ENCODE measurements around the gene TTC3.

TTC3 gene

DNA sequence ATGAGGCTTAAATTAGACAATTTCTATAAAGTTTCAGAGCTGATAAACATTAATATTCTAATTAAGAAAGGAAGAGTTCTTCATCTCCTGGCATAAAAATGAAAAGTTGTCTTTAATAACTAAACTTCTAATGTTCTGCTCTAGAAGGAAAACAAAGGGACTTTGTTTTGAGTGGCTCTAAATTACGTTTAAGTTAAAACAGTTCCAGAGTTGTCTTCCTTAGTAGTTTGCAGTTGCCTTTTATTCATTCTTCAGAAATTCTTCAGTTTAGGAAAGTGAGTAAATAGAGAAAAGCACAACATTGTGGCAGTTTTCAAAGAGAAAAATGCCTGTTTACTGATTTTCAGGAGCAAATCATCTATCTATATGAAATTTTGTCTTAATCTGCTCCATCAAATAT, 86.9 kb downstream of the TTC3 start:
- Histone ChIP-seq H3K27me3 (ENCODE audit: low read depth, low read length) (no peaks in the 10 kb centered on the region), H2AFZ (ENCODE audit: low read depth, low read length) (no peak overlapping the region), H3K4me1 (ENCODE audit: low read length) (peaks cover 25% of the 10 kb centered on the region), H3K27ac (ENCODE audit: low read length) (peak overlapping the region; percentile 91), H4K20me1 (ENCODE audit: insufficient read depth, low read length) (no peaks in the 10 kb centered on the region), H3K36me3 (replicated peaks; ENCODE audit: low read depth, low read length) (peaks cover 36% of the 10 kb centered on the region), H3K4me3 (ENCODE audit: low read length) (no peak overlapping the region), H3K9ac (ENCODE audit: low read length) (peak overlapping the region; percentile 55; the same call in 1 of the 2 replicates), H3K9me3 (ENCODE audit: insufficient read depth, low read length) (no peaks in the 10 kb centered on the region), H3K79me2 (ENCODE audit: low read length) (no peaks in the 10 kb centered on the region), H3K4me2 (ENCODE audit: low read length) (peak overlapping the region; percentile 72)
- TF ChIP-seq, protein P1, sequence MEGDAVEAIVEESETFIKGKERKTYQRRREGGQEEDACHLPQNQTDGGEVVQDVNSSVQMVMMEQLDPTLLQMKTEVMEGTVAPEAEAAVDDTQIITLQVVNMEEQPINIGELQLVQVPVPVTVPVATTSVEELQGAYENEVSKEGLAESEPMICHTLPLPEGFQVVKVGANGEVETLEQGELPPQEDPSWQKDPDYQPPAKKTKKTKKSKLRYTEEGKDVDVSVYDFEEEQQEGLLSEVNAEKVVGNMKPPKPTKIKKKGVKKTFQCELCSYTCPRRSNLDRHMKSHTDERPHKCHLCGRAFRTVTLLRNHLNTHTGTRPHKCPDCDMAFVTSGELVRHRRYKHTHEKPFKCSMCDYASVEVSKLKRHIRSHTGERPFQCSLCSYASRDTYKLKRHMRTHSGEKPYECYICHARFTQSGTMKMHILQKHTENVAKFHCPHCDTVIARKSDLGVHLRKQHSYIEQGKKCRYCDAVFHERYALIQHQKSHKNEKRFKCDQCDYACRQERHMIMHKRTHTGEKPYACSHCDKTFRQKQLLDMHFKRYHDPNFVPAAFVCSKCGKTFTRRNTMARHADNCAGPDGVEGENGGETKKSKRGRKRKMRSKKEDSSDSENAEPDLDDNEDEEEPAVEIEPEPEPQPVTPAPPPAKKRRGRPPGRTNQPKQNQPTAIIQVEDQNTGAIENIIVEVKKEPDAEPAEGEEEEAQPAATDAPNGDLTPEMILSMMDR (IDR thresholded peaks at IDR 0.05; ENCODE audit: low read depth, low read length) = no peak
- no peak for TF ChIP-seq EZH2phosphoT487 (IDR thresholded peaks at IDR 0.05; ENCODE audit: low read depth)

DNA sequence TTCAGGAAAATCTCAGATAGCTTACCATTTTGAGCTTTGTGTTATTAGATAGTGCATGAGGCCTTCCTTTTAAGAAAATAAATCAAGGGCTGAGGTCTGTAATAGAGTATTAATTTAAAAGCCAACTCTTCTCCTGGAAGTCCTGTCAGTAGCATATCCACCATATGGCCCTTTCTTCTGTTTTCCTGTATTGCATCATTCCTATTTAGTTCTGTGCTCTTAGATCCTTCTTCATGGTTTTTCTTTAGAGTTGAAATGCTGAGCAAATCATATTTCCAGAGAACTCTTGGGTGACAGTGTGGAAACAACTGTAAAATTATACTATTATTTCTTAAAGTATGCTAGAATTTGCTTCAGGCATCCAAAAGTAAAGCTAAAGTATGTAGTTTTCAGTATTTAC, 91.7 kb downstream of the TTC3 start:
- Histone ChIP-seq H3K27ac (ENCODE audit: low read length) (no peak overlapping the region), H3K27me3 (ENCODE audit: low read depth, low read length) (no peaks in the 10 kb centered on the region), H3K4me1 (ENCODE audit: low read length) (peaks cover 16% of the 10 kb centered on the region), H3K9ac (ENCODE audit: low read length) (no peak overlapping the region), H3K79me2 (ENCODE audit: low read length) (no peaks in the 10 kb centered on the region), H3K9me3 (ENCODE audit: insufficient read depth, low read length) (no peaks in the 10 kb centered on the region), H4K20me1 (ENCODE audit: insufficient read depth, low read length) (no peaks in the 10 kb centered on the region), H2AFZ (ENCODE audit: low read depth, low read length) (no peak overlapping the region), H3K4me2 (ENCODE audit: low read length) (no peak overlapping the region), H3K4me3 (ENCODE audit: low read length) (no peak overlapping the region), H3K36me3 (replicated peaks; ENCODE audit: low read depth, low read length) (peaks cover 26% of the 10 kb centered on the region)
- TF ChIP-seq, protein P1 (IDR thresholded peaks at IDR 0.05; ENCODE audit: low read depth, low read length) = no peak
- TF ChIP-seq EZH2phosphoT487 (IDR thresholded peaks at IDR 0.05; ENCODE audit: low read depth) = no peak

DNA sequence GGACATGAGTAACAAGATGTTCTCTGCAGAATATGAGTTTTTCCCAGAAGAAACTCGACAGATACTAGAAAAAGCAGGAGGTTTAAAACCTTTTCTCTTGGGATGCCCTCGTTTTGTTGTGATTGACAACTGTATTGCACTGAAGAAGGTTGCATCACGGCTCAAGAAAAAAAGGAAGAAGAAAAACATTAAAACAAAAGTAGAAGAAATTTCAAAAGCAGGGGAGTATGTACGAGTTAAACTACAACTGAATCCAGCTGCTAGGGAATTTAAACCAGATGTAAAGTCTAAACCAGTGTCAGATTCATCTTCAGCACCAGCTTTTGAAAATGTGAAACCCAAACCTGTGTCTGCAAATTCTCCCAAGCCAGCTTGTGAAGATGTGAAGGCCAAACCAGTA, 92.5 kb downstream of the TTC3 start:
- no peak for TF ChIP-seq EZH2phosphoT487 (IDR thresholded peaks at IDR 0.05; ENCODE audit: low read depth)
- TF ChIP-seq, protein P1 (IDR thresholded peaks at IDR 0.05; ENCODE audit: low read depth, low read length) = no peak
- no peaks in the 10 kb centered on the region for H3K79me2 ChIP-seq (ENCODE audit: low read length)
- no peaks in the 10 kb centered on the region for H3K9me3 ChIP-seq (ENCODE audit: insufficient read depth, low read length)
- H3K27ac ChIP-seq (ENCODE audit: low read length) = no peak overlapping the region; the same call in 1 of the 2 replicates
- H3K9ac ChIP-seq (ENCODE audit: low read length) = no peak overlapping the region
- no peak overlapping the region for H3K4me3 ChIP-seq (ENCODE audit: low read length)
- H4K20me1 ChIP-seq (ENCODE audit: insufficient read depth, low read length) = no peaks in the 10 kb centered on the region
- H3K27me3 ChIP-seq (ENCODE audit: low read depth, low read length) = no peaks in the 10 kb centered on the region
- H3K4me2 ChIP-seq (ENCODE audit: low read length) = peak overlapping the region; percentile 22; the same call in 1 of the 2 replicates
- H3K4me1 ChIP-seq (ENCODE audit: low read length) = peaks cover 12% of the 10 kb centered on the region
- H3K36me3 ChIP-seq (replicated peaks; ENCODE audit: low read depth, low read length) = peaks cover 20% of the 10 kb centered on the region
- H2AFZ ChIP-seq (ENCODE audit: low read depth, low read length) = no peak overlapping the region

DNA sequence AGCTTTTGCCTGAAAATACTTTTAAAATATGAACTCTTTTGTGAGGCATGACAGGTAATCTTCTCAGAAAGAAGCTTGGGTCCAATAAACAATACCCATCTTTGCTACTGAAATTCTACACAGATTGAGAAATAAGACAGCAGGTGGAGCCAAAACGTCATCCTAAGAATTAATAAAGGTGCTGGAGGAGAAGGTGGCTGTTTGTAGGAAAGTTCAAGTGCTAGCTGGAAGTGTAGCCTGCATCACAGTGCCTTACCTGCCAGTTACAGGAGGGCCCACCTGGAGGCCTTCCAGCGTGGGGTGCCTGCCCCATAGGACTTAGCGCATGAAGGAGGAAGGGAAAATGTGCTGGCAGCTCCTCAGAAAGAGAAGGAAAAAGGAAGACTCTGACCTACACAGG, 93.7 kb downstream of the TTC3 start:
- Histone ChIP-seq H2AFZ (ENCODE audit: low read depth, low read length) (no peak overlapping the region), H4K20me1 (ENCODE audit: insufficient read depth, low read length) (no peaks in the 10 kb centered on the region)
- TF ChIP-seq, protein P1 (IDR thresholded peaks at IDR 0.05; ENCODE audit: low read depth, low read length) = peak; percentile 36
- no peak for TF ChIP-seq EZH2phosphoT487 (IDR thresholded peaks at IDR 0.05; ENCODE audit: low read depth)

More for the DNA sequence above, 93.7 kb downstream of the TTC3 start:
- H3K79me2 ChIP-seq (ENCODE audit: low read length) = no peaks in the 10 kb centered on the region
- H3K27ac ChIP-seq (ENCODE audit: low read length) = no peak overlapping the region
- H3K4me3 ChIP-seq (ENCODE audit: low read length) = no peak overlapping the region
- H3K9me3 ChIP-seq (ENCODE audit: insufficient read depth, low read length) = no peaks in the 10 kb centered on the region
- H3K9ac ChIP-seq (ENCODE audit: low read length) = no peak overlapping the region
- no peaks in the 10 kb centered on the region for H3K27me3 ChIP-seq (ENCODE audit: low read depth, low read length)
- H3K36me3 ChIP-seq (replicated peaks; ENCODE audit: low read depth, low read length) = peaks cover 16% of the 10 kb centered on the region
- H3K4me2 ChIP-seq (ENCODE audit: low read length) = no peak overlapping the region
- H3K4me1 ChIP-seq (ENCODE audit: low read length) = peaks cover 12% of the 10 kb centered on the region
